ENCODE measurements around the gene MYRF.

The MYRF gene

GRCh38 chr11:61739413-61739812 is 13.0 kb upstream of the MYRF start:
- DNase-seq (ENCODE audit: low read depth), result no peak

DNA sequence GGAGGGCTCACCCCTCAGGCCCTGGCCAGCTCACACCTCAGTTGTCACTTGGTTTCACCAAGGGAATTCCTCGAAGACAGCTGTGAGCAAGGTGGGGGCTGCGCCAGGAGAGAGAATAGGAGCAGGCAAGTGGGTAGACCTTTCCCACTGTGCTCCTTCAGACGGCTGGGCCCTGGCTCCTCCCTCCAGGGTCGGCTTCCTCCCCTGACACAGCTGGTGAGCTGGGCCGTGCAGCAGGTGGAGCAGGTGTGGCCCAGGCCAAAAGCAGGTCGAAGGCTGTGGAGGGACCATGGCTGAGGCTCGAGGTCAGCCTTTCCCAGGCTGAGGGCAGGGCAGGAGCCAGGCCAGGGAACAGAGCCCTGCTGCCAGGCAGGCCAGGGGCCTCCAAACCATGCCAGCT is 12.5 kb upstream of the MYRF start:
- no peak for DNase-seq (ENCODE audit: low read depth)

GRCh38 chr11:61742391-61742790 is 10.0 kb upstream of the MYRF start:
- DNase-seq (ENCODE audit: low read depth), result no peak

- DNase-seq (ENCODE audit: low read depth), result no peak
These were observed 8.8 kb upstream of the MYRF start for GRCh38 chr11:61743486-61744095.

DNA sequence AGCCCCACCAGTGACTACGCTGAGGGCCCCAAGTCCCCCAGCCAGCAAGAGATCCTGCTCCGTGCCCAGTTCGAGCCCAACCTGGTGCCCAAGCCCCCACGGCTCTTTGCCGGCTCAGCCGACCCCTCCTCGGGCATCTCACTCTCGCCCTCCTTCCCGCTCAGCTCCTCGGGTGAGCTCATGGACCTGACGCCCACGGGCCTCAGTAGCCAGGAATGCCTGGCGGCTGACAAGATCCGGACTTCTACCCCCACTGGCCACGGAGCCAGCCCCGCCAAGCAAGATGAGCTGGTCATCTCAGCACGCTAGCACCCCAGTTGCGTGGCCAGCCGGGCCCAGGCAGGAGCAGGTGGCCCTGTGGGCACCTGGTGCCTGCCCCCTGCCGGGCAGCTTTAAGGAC is 8.3 kb upstream of the MYRF start:
- no peak for DNase-seq (ENCODE audit: low read depth)

- DNase-seq (ENCODE audit: low read depth), result no peak
These were observed 7.8 kb upstream of the MYRF start for GRCh38 chr11:61744609-61745156.

GRCh38 chr11:61745781-61746441 is 6.5 kb upstream of the MYRF start:
- DNase-seq (ENCODE audit: low read depth), result no peak

GRCh38 chr11:61746442-61747191 is 5.8 kb upstream of the MYRF start:
- DNase-seq (ENCODE audit: low read depth), result no peak

DNA sequence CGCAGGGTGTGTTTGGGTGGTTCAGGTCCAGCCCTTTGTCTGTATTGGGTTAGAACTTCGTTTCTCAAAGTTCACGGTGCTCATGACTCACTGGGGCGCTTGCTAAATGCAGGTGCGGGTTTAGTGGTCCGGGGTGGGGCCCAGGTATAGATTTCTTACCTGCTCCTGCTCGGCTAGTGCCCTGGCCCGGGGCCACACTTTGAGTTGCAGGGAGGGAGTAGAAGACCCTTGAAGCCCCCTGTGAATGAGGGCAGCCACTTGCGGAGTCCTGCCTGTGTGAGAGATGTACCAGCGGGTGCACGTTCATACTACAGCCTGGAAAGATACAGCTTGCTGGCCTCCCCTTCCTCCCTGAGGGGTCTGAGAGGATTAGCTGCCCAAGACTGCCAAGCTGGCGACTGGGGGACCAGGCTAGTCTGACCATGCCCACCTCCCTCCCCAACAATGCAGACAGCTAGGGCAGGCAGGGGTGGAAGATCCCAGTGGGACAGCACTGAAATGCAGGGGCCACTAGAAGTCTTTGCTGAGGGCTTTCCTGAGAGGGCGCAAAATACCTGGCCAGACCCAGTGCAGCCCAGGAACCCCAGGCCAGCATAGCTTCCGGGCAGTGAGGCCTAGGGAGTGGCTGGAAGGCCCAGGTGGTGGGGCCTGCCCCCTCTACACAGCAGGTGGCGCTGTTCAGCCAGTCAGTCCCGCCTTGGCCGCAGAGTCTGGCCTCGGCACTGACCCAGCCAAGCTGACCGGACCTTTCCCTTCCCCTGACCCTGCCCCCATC is 5.1 kb upstream of the MYRF start:
- peak; percentile 28 for DNase-seq (ENCODE audit: low read depth)

- DNase-seq (ENCODE audit: low read depth), result no peak
These were observed 4.5 kb upstream of the MYRF start for GRCh38 chr11:61747967-61748285.

- no peak for DNase-seq (ENCODE audit: low read depth)
These were observed 2.7 kb upstream of the MYRF start for GRCh38 chr11:61749591-61750217.

DNA sequence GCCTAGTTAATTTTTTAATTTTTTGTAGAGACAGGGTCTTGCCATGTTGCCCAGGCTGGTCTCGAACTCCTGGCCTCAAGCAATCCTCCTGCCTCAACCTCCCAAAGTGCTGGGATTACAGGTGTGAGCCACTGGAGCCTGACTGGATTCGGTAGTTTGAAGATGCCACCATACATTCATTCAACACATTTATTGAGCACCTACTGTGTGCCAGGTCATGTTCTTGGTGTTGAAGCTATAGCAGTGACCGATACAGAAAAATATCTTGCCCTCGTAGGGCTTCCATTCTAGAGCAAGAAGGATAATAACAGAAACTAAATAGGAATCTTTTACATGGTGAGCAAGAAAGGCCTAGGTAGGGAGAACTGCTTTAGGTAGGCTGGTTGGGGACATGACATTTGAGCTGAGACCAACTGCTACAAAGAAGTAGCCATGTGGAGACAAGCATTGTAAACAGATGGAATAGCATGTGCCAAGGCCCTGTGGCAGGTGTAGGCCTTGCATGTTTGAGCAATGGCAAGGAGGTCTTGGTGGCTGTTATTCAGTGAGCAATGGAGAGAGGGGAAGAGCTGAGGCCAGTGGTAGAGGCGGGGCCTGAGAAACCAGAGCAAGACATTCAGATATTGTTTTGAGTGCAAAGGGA is 1.7 kb upstream of the MYRF start:
- no peak for DNase-seq (ENCODE audit: low read depth)

- DNase-seq (ENCODE audit: low read depth), result no peak
These were observed 1.1 kb upstream of the MYRF start for GRCh38 chr11:61751384-61751783.

GRCh38 chr11:61752925-61753521 is 587 bp downstream of the MYRF start:
- DNase-seq (ENCODE audit: low read depth), result no peak

GRCh38 chr11:61753672-61754071 is 1.2 kb downstream of the MYRF start:
- no peak for DNase-seq (ENCODE audit: low read depth)

DNA sequence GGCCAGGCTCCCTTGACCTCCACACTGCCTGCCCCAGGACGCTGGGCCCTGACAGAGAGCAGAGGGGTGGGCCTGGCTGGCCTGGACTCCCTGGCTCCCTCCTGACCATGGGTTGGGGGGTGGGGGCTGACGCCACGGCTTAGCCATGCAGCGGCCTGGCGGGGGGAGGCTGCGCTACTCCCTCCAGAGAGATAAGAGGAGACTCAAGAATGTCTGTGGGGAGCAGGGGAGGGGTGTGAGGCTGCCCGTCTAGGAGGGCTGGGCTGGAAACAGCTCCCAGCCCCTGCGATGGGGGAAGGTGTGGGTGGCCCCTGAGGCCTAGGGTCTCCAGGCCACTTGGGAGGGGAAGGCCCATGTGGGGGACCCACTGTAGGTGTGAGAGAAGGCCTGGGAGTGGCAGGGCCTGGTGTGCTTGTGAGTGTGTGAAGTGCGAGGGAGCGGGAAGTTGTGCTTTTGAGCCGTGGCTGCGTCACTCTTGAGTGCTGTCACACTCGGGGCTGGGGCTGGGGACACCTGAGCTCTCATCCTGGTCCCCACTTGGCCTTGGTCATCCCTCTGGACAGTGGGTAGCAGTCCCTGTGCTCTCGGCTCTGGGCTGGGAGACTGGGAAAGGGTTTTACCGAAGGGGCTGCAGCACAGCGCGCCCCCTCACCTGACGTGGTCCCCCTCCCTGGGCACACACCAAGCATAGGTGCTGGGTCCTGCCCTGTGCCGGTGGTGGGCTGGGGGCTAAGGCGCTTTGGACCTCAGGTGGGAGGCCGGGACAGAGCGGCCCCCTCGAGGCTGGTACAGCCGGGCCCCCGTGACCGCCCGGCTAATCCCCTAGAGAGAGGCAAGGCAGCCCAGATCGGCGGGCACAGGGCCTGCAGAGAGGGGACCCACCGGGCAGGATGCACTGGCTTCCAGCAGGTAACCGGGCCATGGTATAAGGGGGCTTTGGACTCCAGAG is 2.4 kb downstream of the MYRF start:
- no peak for DNase-seq (ENCODE audit: low read depth)

DNA sequence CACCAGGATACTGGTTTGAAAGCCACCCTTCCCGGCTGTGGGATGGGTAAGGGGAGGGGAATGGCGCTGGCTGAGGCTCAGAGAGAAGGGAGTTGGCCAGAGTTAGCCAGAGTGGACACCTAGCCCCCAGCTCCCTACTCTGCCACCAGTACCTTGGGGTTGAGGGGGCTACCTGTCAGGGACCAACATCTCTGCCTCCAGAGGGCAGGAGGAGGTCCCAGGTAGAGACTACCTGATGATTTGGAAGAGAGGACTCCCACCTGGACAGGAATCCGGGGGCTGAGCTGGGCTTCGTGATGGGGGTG is 3.7 kb downstream of the MYRF start:
- DNase-seq (ENCODE audit: low read depth), result no peak

GRCh38 chr11:61756452-61757212 is 4.2 kb downstream of the MYRF start:
- no peak for DNase-seq (ENCODE audit: low read depth)

DNA sequence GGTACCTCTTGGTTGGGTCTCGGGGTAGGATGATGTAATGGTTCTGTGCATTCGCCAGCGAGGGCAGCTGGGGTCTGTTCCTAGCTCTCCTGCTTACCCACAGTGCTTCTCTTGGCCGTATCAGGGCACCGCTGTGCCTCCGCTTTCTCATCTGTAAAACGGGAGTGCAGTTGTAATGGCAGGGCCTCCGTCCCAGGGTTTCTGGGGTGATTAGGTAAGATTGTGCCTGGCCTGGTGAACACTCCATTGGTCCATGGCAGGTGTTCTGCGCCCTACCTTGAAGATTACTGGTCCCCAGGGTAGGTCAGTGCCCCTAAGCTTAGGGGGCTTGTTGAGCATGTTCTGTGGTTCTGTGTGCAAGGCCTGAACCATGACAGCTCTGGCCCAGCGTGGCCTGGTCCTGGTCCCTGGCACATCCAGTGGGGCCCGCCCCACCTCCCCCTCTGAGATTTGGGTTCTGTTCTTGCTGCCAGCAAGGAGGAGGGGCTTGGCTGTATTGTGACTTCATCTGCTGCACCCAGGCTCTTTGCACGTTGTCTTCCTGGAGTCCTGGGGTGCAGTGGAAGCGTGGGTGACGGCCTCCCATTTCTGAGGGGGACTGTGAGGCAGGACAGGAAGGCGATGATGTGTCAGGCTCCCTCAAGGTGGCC is 4.9 kb downstream of the MYRF start:
- no peak for DNase-seq (ENCODE audit: low read depth)
